Measurements from ENCODE around the gene CSF2. TPM values are rescaled to one million over a fixed set of nuclear protein-coding genes. Genes with fewer than 3 reads are reported as not detected.

CSF2 gene
- polyA plus RNA-seq, 1 donor (not counting 4 experiments of a cell fraction or from before 2014, with no cell fraction given): 7.2 TPM

- no peak for FAIRE-seq
- dilution Hi-C loops (cut with MboI; ENCODE audit: extremely low pct_ligation_motif_present, low sequenced_read_pairs): no loop called here
- DNase-seq (ENCODE audit: low read depth, low spot score): no peak
- H2AFZ ChIP-seq (ENCODE audit: control insufficient read depth, low read length): no peak overlapping the region
- no peaks in the 10 kb centered on the region for H4K20me1 ChIP-seq (ENCODE audit: control insufficient read depth, extremely low read depth, insufficient read depth, low read length)
- no peaks in the 10 kb centered on the region for H3K9me3 ChIP-seq (ENCODE audit: control insufficient read depth, low read depth, low read length)
- no peaks in the 10 kb centered on the region for H3K36me3 ChIP-seq (ENCODE audit: control insufficient read depth in 2 of 2, extremely low read depth in 1 of 2, insufficient read depth in 2 of 2, low read length in 2 of 2)
- no peaks in the 10 kb centered on the region for H3K9me1 ChIP-seq (ENCODE audit: control insufficient read depth, extremely low read depth, insufficient read depth, low read length)
- no peak overlapping the region for H3K4me3 ChIP-seq (ENCODE audit: control insufficient read depth in 2 of 3, extremely low read depth in 1 of 3, insufficient read depth in 2 of 3, low read depth in 1 of 3, low read length in 3 of 3)
- H3K79me2 ChIP-seq (ENCODE audit: control insufficient read depth, insufficient read depth, low read length): no peaks in the 10 kb centered on the region
- H3K9ac ChIP-seq (ENCODE audit: control insufficient read depth, extremely low read depth, insufficient read depth, low read length): no peak overlapping the region
- no peak for TF ChIP-seq EZH2 (IDR thresholded peaks at IDR 0.05; ENCODE audit: low read length)
- no peak for TF ChIP-seq CTCF (optimal IDR thresholded peaks at IDR 0.05 in 1 of 3, IDR thresholded peaks at IDR 0.05 in 1 of 3, conservative IDR thresholded peaks at IDR 0.05 in 1 of 3; ENCODE audit: extremely low read depth in 1 of 3, insufficient read depth in 2 of 3, low read length in 3 of 3)
- H3K27ac ChIP-seq (ENCODE audit: control insufficient read depth, insufficient read depth, low read length): no peak overlapping the region
- H3K27me3 ChIP-seq (ENCODE audit: control insufficient read depth, extremely low read depth, insufficient read depth, low read length): no peaks in the 10 kb centered on the region
- H3K4me2 ChIP-seq (ENCODE audit: control insufficient read depth, extremely low read depth, insufficient read depth, low read depth, low read length): no peak overlapping the region
- H3K4me1 ChIP-seq (ENCODE audit: control insufficient read depth, extremely low read depth, insufficient read depth, low read length): no peaks in the 10 kb centered on the region
These were observed 40.8 kb downstream of the CSF2 start for GRCh38 chr5:132114150-132115121.

- Histone ChIP-seq H3K36me3 (ENCODE audit: control insufficient read depth in 2 of 2, extremely low read depth in 1 of 2, insufficient read depth in 2 of 2, low read length in 2 of 2) (no peaks in the 10 kb centered on the region), H3K27me3 (ENCODE audit: control insufficient read depth, extremely low read depth, insufficient read depth, low read length) (no peaks in the 10 kb centered on the region), H4K20me1 (ENCODE audit: control insufficient read depth, extremely low read depth, insufficient read depth, low read length) (no peaks in the 10 kb centered on the region), H3K9ac (ENCODE audit: control insufficient read depth, extremely low read depth, insufficient read depth, low read length) (no peak overlapping the region), H3K27ac (ENCODE audit: control insufficient read depth, insufficient read depth, low read length) (no peak overlapping the region), H3K4me1 (ENCODE audit: control insufficient read depth, extremely low read depth, insufficient read depth, low read length) (no peaks in the 10 kb centered on the region), H2AFZ (ENCODE audit: control insufficient read depth, low read length) (no peak overlapping the region), H3K4me2 (ENCODE audit: control insufficient read depth, extremely low read depth, insufficient read depth, low read depth, low read length) (no peak overlapping the region), H3K4me3 (ENCODE audit: control insufficient read depth in 2 of 3, extremely low read depth in 1 of 3, insufficient read depth in 2 of 3, low read depth in 1 of 3, low read length in 3 of 3) (no peak overlapping the region), H3K9me3 (ENCODE audit: control insufficient read depth, low read depth, low read length) (no peaks in the 10 kb centered on the region), H3K9me1 (ENCODE audit: control insufficient read depth, extremely low read depth, insufficient read depth, low read length) (no peaks in the 10 kb centered on the region), H3K79me2 (ENCODE audit: control insufficient read depth, insufficient read depth, low read length) (no peaks in the 10 kb centered on the region)
- dilution Hi-C loops (cut with MboI; ENCODE audit: extremely low pct_ligation_motif_present, low sequenced_read_pairs): no loop called here
- no peak for DNase-seq (ENCODE audit: low read depth, low spot score)
- TF ChIP-seq CTCF (optimal IDR thresholded peaks at IDR 0.05 in 1 of 3, IDR thresholded peaks at IDR 0.05 in 1 of 3, conservative IDR thresholded peaks at IDR 0.05 in 1 of 3; ENCODE audit: extremely low read depth in 1 of 3, insufficient read depth in 2 of 3, low read length in 3 of 3) (no peak), EZH2 (IDR thresholded peaks at IDR 0.05; ENCODE audit: low read length) (no peak)
- no peak for FAIRE-seq
These were observed 41.8 kb downstream of the CSF2 start for GRCh38 chr5:132115375-132115774.

All from keratinocyte (primary cell).